Activated B cell treated with CpG ODN at 0.5 μM for 24 hours (primary cell): ENCODE results near the gene DGKA. TPM values are rescaled to one million over a fixed set of nuclear protein-coding genes. Genes with fewer than 3 reads are reported as not detected.

Experiments
- ATAC-seq: fragments of 200-7000 bp; cut with Tn5 transposase; one replicate; pipeline ENCODE4 v1.10.0; 2021; ENCODE audit warnings: low read depth, mild to moderate bottlenecking, moderate library complexity
- CTCF ChIA-PET: fragments of 350-600 bp; sonication (Branson Sonifier 250); formaldehyde crosslinking; loops from one replicate; lab custom pipeline; 2021; ENCODE audit warnings: antibody characterized with exemption; lab: Charles Lee
- POLR2A ChIA-PET: fragments of 350-600 bp; sonication (Branson Sonifier 250); formaldehyde crosslinking; loops from one replicate; lab custom pipeline; 2021; ENCODE audit warnings: antibody characterized with exemption; lab: Charles Lee
- DNase-seq: peaks from one replicate; pipeline ENCODE4 v3.0.0; 2022
- H3K27ac Mint-ChIP-seq: one replicate; pipeline ENCODE4 v1.8.0; 2020; ENCODE audit warnings: mixed read lengths
- H3K27me3 Mint-ChIP-seq: one replicate; pipeline ENCODE4 v1.8.0; 2021; ENCODE audit warnings: mixed read lengths
- H3K36me3 Mint-ChIP-seq: one replicate; pipeline ENCODE4 v1.8.0; 2021; ENCODE audit warnings: low read depth, mixed read lengths
- H3K4me1 Mint-ChIP-seq: one replicate; pipeline ENCODE4 v1.8.0; 2021; ENCODE audit warnings: mixed read lengths
- H3K4me3 Mint-ChIP-seq: one replicate; pipeline ENCODE4 v1.8.0; 2020; ENCODE audit warnings: mild to moderate bottlenecking, mixed read lengths
- H3K9me3 Mint-ChIP-seq: one replicate; pipeline ENCODE4 v1.8.0; 2020; ENCODE audit warnings: mixed read lengths
- CTCF ChIP-seq: fragments of 200-600 bp; IDR thresholded peaks from one replicate; pipeline ENCODE4 v1.8.0; 2022; ENCODE audit warnings: antibody characterized with exemption, mild to moderate bottlenecking
- intact Hi-C: fragments of 100-400 bp; cut with micrococcal nuclease; formaldehyde crosslinking; loops from one replicate; pipeline ENCODE4 v1.15.1; 2024
- total RNA-seq: library from RNA; stranded (reverse); gene quantifications from 2 replicates; pipeline ENCODE4 v1.2.3, GENCODE V29; 2022

DGKA gene
- total RNA-seq, 1 donor from 2014 or later: 95.9 TPM

GRCh38 chr12:55938826-55939501, 8.0 kb downstream of the DGKA start:
- intact Hi-C loops: no loop called here
- Mint-ChIP-seq H3K4me1 (peaks cover 22% of the 10 kb centered on the region), H3K4me3 (no peak overlapping the region), H3K27me3 (no peaks in the 10 kb centered on the region), H3K36me3 (peaks cover 85% of the 10 kb centered on the region), H3K27ac (no peak overlapping the region), H3K9me3 (no peaks in the 10 kb centered on the region)
- DNase-seq (no peak), ATAC-seq (no peak)
- CTCF ChIA-PET: interaction anchor here (0.7 to 3.4 kb wide), 13 partner anchors 9 to 223 kb away, joined by 3 to 58 read pairs (median 7); partner anchors contain the start of genes BLOC1S1, DGKA, DNAJC14 and ORMDL2
- POLR2A ChIA-PET: interaction anchor here (0.7 to 3.7 kb wide), 4 partner anchors 12 to 201 kb away, joined by 3 to 50 read pairs (median 6); partner anchors contain the start of genes PYM1 and RAB5B
- TF ChIP-seq CTCF: no peak

DNA sequence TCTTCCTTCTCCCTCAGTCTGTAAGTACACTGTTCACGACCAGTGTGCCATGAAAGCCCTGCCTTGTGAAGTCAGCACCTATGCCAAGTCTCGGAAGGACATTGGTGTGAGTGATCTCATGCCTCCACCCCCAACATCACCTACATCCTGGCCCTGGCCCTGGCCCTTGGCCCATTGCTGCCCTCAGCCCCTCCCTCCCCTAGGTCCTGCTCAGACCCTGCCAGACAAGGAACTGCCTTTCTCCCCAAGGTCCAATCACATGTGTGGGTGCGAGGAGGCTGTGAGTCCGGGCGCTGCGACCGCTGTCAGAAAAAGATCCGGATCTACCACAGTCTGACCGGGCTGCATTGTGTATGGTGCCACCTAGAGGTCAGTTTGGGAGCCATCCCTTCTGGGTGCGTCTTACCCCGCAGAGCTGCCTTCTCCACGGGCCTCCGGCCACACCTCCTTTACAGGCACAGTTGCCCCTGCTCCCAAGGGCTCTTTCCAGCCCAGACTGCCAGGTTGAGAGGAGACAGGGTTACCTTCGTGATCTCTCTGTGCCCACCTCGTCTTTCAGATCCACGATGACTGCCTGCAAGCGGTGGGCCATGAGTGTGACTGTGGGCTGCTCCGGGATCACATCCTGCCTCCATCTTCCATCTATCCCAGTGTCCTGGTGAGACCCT, 9.2 kb downstream of the DGKA start:
- Mint-ChIP-seq H3K9me3 (no peaks in the 10 kb centered on the region), H3K27me3 (no peaks in the 10 kb centered on the region), H3K4me1 (peaks cover 12% of the 10 kb centered on the region), H3K27ac (peak overlapping the region; percentile 47), H3K4me3 (no peak overlapping the region), H3K36me3 (peaks cover 88% of the 10 kb centered on the region)
- peak; percentile 63 for DNase-seq
- intact Hi-C loops: loop anchor here (1.0 kb wide), 5 partner anchors 13 to 281 kb away; partner anchors contain the start of genes DNAJC14, ORMDL2 and PYM1
- peak; percentile 99 for ATAC-seq
- ChIA-PET CTCF (interaction anchor here (0.6 to 3.4 kb wide), 23 partner anchors 8 to 751 kb away, joined by 3 to 58 read pairs (median 4); partner anchors contain the start of genes BLOC1S1, DGKA, ORMDL2 and RAB5B), POLR2A (interaction anchor here (0.5 to 3.7 kb wide), 9 partner anchors 9 to 202 kb away, joined by 3 to 50 read pairs (median 6); partner anchors contain the start of genes DNAJC14, PYM1 and RAB5B)
- peak; percentile 63 for TF ChIP-seq CTCF

- no peak for ATAC-seq
- intact Hi-C loops: no loop called here
- Mint-ChIP-seq H3K27ac (peak overlapping the region; percentile 51), H3K9me3 (no peaks in the 10 kb centered on the region), H3K4me1 (peaks cover 10% of the 10 kb centered on the region), H3K27me3 (no peaks in the 10 kb centered on the region), H3K36me3 (peaks cover 88% of the 10 kb centered on the region), H3K4me3 (no peak overlapping the region)
- no peak for TF ChIP-seq CTCF
- POLR2A ChIA-PET: interaction anchor here (0.5 to 1.2 kb wide), 4 partner anchors 15 to 168 kb away, joined by 3 to 4 read pairs (median 3); partner anchors contain the start of genes ORMDL2 and SARNP
- DNase-seq: no peak
- CTCF ChIA-PET: interaction anchor here (0.6 to 1.4 kb wide), 5 partner anchors 8 to 203 kb away, joined by 3 to 6 read pairs (median 4); partner anchors contain the start of gene SARNP
These were observed 11.1 kb downstream of the DGKA start for GRCh38 chr12:55942055-55942454.

- H3K4me3 Mint-ChIP-seq: no peak overlapping the region
- H3K9me3 Mint-ChIP-seq: no peaks in the 10 kb centered on the region
- ChIA-PET POLR2A (interaction anchor here (0.5 to 1.2 kb wide), 4 partner anchors 16 to 168 kb away, joined by 3 to 4 read pairs (median 3); partner anchors contain the start of genes ORMDL2 and SARNP), CTCF (interaction anchor here (1.0 to 1.4 kb wide), 4 partner anchors 8 to 204 kb away, joined by 3 to 6 read pairs (median 4); partner anchors contain the start of gene SARNP)
- peaks cover 10% of the 10 kb centered on the region for H3K4me1 Mint-ChIP-seq
- no peak for ATAC-seq
- H3K36me3 Mint-ChIP-seq: peaks cover 86% of the 10 kb centered on the region
- no peak overlapping the region for H3K27ac Mint-ChIP-seq
- H3K27me3 Mint-ChIP-seq: no peaks in the 10 kb centered on the region
- intact Hi-C loops: no loop called here
- TF ChIP-seq CTCF: no peak
- DNase-seq: no peak
These were observed 11.7 kb downstream of the DGKA start for GRCh38 chr12:55942577-55943136.
